Measurements from ENCODE around the gene ITGAD.

GRCh38 chr16:31373235-31373634, 19.9 kb upstream of the ITGAD start:
- TF ChIP-seq, protein P1, sequence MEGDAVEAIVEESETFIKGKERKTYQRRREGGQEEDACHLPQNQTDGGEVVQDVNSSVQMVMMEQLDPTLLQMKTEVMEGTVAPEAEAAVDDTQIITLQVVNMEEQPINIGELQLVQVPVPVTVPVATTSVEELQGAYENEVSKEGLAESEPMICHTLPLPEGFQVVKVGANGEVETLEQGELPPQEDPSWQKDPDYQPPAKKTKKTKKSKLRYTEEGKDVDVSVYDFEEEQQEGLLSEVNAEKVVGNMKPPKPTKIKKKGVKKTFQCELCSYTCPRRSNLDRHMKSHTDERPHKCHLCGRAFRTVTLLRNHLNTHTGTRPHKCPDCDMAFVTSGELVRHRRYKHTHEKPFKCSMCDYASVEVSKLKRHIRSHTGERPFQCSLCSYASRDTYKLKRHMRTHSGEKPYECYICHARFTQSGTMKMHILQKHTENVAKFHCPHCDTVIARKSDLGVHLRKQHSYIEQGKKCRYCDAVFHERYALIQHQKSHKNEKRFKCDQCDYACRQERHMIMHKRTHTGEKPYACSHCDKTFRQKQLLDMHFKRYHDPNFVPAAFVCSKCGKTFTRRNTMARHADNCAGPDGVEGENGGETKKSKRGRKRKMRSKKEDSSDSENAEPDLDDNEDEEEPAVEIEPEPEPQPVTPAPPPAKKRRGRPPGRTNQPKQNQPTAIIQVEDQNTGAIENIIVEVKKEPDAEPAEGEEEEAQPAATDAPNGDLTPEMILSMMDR (IDR thresholded peaks at IDR 0.05 in 8 of 11, conservative IDR thresholded peaks at IDR 0.05 in 3 of 11) = no peak
- peak in 1 of 3 donors; percentile 51 for TF ChIP-seq POLR2AphosphoS5 (IDR thresholded peaks at IDR 0.05)
